ENCODE results near the gene FOXO4. TPM values are rescaled to one million over a fixed set of nuclear protein-coding genes. Genes with fewer than 3 reads are reported as not detected.
"Not testable (repeated sequence)": the region's sequence is repeated elsewhere in the genome, so short reads cannot be mapped to it uniquely, and the experiment has no call there.

Gene FOXO4, protein sequence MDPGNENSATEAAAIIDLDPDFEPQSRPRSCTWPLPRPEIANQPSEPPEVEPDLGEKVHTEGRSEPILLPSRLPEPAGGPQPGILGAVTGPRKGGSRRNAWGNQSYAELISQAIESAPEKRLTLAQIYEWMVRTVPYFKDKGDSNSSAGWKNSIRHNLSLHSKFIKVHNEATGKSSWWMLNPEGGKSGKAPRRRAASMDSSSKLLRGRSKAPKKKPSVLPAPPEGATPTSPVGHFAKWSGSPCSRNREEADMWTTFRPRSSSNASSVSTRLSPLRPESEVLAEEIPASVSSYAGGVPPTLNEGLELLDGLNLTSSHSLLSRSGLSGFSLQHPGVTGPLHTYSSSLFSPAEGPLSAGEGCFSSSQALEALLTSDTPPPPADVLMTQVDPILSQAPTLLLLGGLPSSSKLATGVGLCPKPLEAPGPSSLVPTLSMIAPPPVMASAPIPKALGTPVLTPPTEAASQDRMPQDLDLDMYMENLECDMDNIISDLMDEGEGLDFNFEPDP
- 1 to 10 TPM; 4.0 to 8.1 (median 6.0) TPM for total RNA-seq (2021; fragmentation: NEBNext Ultra II Directional; extraction: Animal tissue kit (Norgen Biotek cat#: 25700))
- long read RNA-seq = 0 reads

DNA sequence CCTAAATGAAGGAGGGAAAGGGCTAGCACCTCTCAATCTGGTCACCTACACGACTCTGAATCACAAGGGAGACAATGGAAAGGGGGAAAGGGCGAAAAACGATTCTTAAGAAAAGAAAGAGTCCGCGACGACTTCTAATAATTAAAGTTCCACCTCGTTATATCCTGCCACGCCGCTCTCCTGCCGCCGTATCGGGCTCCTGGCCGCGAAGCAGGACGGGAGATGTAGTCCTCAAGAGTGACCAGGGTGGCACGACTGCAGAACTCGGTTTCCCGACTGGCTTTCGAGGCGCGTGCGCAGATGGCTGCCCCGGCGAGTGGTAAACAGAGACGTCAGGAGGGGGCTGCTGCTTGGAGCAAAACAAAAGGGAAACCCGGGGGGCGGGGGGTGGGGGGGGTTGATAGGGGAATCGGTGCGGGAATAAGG lies at the start of gene FOXO4:
Gene FOXO4 (plus strand): TSS at position 297 of the 426 bp plus-strand sequence. CDS start 678 bp downstream, outside the sequence.
- peak within 1 kb of the TSS; percentile 98 for H3K4me3 Mint-ChIP-seq
- TF ChIP-seq, protein P1, sequence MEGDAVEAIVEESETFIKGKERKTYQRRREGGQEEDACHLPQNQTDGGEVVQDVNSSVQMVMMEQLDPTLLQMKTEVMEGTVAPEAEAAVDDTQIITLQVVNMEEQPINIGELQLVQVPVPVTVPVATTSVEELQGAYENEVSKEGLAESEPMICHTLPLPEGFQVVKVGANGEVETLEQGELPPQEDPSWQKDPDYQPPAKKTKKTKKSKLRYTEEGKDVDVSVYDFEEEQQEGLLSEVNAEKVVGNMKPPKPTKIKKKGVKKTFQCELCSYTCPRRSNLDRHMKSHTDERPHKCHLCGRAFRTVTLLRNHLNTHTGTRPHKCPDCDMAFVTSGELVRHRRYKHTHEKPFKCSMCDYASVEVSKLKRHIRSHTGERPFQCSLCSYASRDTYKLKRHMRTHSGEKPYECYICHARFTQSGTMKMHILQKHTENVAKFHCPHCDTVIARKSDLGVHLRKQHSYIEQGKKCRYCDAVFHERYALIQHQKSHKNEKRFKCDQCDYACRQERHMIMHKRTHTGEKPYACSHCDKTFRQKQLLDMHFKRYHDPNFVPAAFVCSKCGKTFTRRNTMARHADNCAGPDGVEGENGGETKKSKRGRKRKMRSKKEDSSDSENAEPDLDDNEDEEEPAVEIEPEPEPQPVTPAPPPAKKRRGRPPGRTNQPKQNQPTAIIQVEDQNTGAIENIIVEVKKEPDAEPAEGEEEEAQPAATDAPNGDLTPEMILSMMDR (IDR thresholded peaks at IDR 0.05) = no peak
- peaks cover 7% of the 10 kb centered on the region; the same call in 1 of the 2 replicates for H3K4me1 Mint-ChIP-seq (ENCODE audit: low read depth)
- H3K27ac Mint-ChIP-seq = peak within 1 kb of the TSS; percentile 75
- H3K27me3 Mint-ChIP-seq (ENCODE audit: insufficient read depth) = no peaks in the 10 kb centered on the region; the same call in 1 of the 2 replicates
- peak; percentile 71 for DNase-seq
- no peaks in the 10 kb centered on the region for H3K9me3 Mint-ChIP-seq
- no peaks in the 10 kb centered on the region for H3K36me3 Mint-ChIP-seq (ENCODE audit: low read depth)

DNA sequence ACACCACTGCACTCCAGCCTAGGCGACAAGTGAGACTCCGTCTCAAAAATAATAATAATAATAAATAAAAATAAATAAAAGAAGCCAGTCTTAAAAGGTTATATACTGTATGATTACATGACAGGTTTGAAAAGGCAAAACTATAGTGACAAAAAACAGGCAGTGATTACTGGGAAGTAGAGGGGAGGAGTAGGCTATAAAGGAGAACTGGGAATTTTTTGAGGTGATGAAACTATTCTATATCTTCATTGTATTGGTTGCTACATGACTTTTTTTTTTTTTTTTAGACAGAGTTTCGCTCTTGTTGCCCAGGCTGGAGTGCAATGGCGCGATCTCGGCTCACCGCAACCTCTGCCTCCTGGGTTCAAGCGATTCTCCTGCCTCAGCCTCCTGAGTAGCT lies 47.8 kb upstream of the FOXO4 start:
- H3K9me3 Mint-ChIP-seq, H3K4me3 Mint-ChIP-seq: not testable (repeated sequence)

DNA sequence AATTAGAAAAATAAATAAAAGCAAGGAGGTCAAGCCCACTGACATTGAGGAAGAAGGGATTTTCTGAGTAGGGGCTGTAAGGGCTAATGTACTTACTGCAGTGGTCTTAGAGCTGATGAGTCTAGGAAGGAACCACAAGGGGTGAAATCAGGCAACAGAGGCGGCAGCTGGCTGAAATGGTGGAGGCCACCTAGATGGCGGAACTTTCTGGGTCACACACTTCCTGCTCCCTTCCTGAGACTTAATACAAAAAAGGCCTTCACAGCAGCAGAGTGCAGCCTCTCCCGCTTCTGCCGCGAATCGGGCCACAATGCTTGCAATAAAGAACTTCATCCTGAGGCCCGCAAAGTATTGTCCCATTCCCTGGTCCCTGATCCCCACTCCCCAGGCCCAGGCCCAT lies 42.9 kb upstream of the FOXO4 start:
- TF ChIP-seq, protein P1 (IDR thresholded peaks at IDR 0.05) = no peak
- Mint-ChIP-seq H3K4me1 (ENCODE audit: low read depth) (peaks cover 13% of the 10 kb centered on the region), H3K27ac (no peak overlapping the region), H3K4me3 (no peak overlapping the region), H3K36me3 (ENCODE audit: low read depth) (no peaks in the 10 kb centered on the region; the same call in 1 of the 2 replicates), H3K9me3 (no peaks in the 10 kb centered on the region), H3K27me3 (ENCODE audit: insufficient read depth) (no peaks in the 10 kb centered on the region)
- DNase-seq = no peak

More for the DNA sequence above, 47.8 kb upstream of the FOXO4 start:
- not testable (repeated sequence) for DNase-seq; H3K27ac Mint-ChIP-seq; H3K4me1 Mint-ChIP-seq (ENCODE audit: low read depth); H3K36me3 Mint-ChIP-seq (ENCODE audit: low read depth); H3K27me3 Mint-ChIP-seq (ENCODE audit: insufficient read depth)

DNA sequence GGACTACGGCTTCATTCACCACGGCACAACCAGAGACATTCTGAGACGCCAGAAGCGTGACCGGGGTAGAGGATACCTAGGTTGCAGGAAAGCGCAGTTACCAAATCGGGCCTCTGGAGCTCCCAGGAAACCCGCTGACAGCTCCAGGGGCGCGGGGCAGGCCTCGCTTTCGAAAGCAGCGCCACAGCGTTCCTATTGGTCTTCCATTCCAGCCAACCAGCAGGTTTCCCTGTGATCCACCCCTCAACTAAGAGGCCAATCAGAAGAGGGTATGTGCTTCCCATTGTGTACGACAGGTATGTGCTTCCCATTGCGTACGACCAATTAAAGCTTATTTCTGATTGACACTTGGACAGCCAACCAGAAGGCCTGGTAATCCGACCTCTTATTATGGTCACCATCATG lies 42.4 kb upstream of the FOXO4 start:
- DNase-seq = no peak
- Mint-ChIP-seq H3K9me3 (no peaks in the 10 kb centered on the region), H3K4me3 (no peak overlapping the region), H3K4me1 (ENCODE audit: low read depth) (peaks cover 18% of the 10 kb centered on the region), H3K27ac (no peak overlapping the region), H3K36me3 (ENCODE audit: low read depth) (peaks cover 4% of the 10 kb centered on the region), H3K27me3 (ENCODE audit: insufficient read depth) (no peaks in the 10 kb centered on the region)
- TF ChIP-seq, protein P1 (IDR thresholded peaks at IDR 0.05) = no peak

DNA sequence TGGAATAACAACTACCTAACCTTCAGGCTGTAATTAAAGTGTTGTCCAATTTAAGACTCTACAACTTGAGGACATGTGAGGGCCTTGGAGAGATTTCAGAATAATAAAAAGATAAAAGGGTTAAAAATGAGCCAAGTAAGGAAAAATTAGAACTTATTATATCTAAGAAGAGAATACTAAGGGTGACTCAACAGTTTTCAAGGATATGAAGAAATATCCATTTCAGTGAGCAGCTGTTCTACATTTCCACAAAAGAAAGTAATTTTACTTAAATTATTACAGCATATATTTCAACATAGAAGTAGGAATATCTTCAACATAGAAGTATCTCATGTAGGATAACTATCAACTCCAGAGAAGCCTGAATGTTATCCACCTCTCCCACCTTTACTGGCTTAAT lies 38.8 kb upstream of the FOXO4 start:
- DNase-seq = no peak
- Mint-ChIP-seq H3K36me3 (ENCODE audit: low read depth) (peaks cover 16% of the 10 kb centered on the region), H3K4me3 (no peak overlapping the region), H3K27ac (peak overlapping the region; percentile 72), H3K4me1 (ENCODE audit: low read depth) (peaks cover 23% of the 10 kb centered on the region), H3K27me3 (ENCODE audit: insufficient read depth) (no peaks in the 10 kb centered on the region), H3K9me3 (no peaks in the 10 kb centered on the region)
- TF ChIP-seq, protein P1 (IDR thresholded peaks at IDR 0.05) = no peak

All from HFFc6 (cell line).